GM19023 (cell line): Measurements from ENCODE around the gene GRIK4.

Experiments
- ATAC-seq: cut with Tn5 transposase; IDR thresholded peaks from one replicate; pipeline ENCODE4 v1.9.1; 2021; ENCODE audit warnings: mild to moderate bottlenecking, moderate library complexity; ENCODE audit not compliant: unreplicated experiment

Gene GRIK4

GRCh38 chr11:120629407-120630080, 118.0 kb downstream of the GRIK4 start:
- no peak for ATAC-seq

GRCh38 chr11:120630122-120630521, 118.6 kb downstream of the GRIK4 start:
- no peak for ATAC-seq

- peak; percentile 52 for ATAC-seq
These were observed 121.0 kb downstream of the GRIK4 start for GRCh38 chr11:120632579-120632978.

GRCh38 chr11:120633616-120634393, 122.3 kb downstream of the GRIK4 start:
- ATAC-seq, result no peak

GRCh38 chr11:120634706-120635105, 123.2 kb downstream of the GRIK4 start:
- no peak for ATAC-seq

- no peak for ATAC-seq
These were observed 123.7 kb downstream of the GRIK4 start for GRCh38 chr11:120635136-120635810.

GRCh38 chr11:120637131-120637530, 125.6 kb downstream of the GRIK4 start:
- no peak for ATAC-seq

GRCh38 chr11:120642196-120642894, 130.8 kb downstream of the GRIK4 start:
- ATAC-seq, result no peak

GRCh38 chr11:120643284-120643683, 131.7 kb downstream of the GRIK4 start:
- ATAC-seq, result no peak

GRCh38 chr11:120645639-120646038, 134.1 kb downstream of the GRIK4 start:
- no peak for ATAC-seq

- ATAC-seq, result no peak
These were observed 134.7 kb downstream of the GRIK4 start for GRCh38 chr11:120646206-120646605.

- ATAC-seq, result no peak
These were observed 136.1 kb downstream of the GRIK4 start for GRCh38 chr11:120647681-120648080.

- no peak for ATAC-seq
These were observed 137.2 kb downstream of the GRIK4 start for GRCh38 chr11:120648771-120649170.

GRCh38 chr11:120649316-120649715, 137.8 kb downstream of the GRIK4 start:
- no peak for ATAC-seq

GRCh38 chr11:120651396-120651795, 139.8 kb downstream of the GRIK4 start:
- ATAC-seq, result no peak

- no peak for ATAC-seq
These were observed 140.3 kb downstream of the GRIK4 start for GRCh38 chr11:120651836-120652235.

GRCh38 chr11:120652705-120653335, 141.3 kb downstream of the GRIK4 start:
- ATAC-seq, result no peak

GRCh38 chr11:120655589-120655988, 144.0 kb downstream of the GRIK4 start:
- ATAC-seq, result no peak

GRCh38 chr11:120657306-120658070, 145.9 kb downstream of the GRIK4 start:
- peak; percentile 59 for ATAC-seq

- ATAC-seq, result no peak
These were observed 146.5 kb downstream of the GRIK4 start for GRCh38 chr11:120658071-120658423.
